Left lobe of liver (tissue), 2 donors: ENCODE measurements around the gene ACSM4. TPM values are rescaled to one million over a fixed set of nuclear protein-coding genes. Genes with fewer than 3 reads are reported as not detected.
"Not testable (repeated sequence)": the region's sequence is repeated elsewhere in the genome, so short reads cannot be mapped to it uniquely, and the experiment has no call there.

Experiments used
- ATAC-seq: fragments of 200-7000 bp; cut with Tn5 transposase; one replicate; pipeline ENCODE4 v1.9.1; 2020; ENCODE audit warnings: mild to moderate bottlenecking, moderate library complexity
- DNase-seq: peaks from one replicate; pipeline ENCODE4 v3.0.0-alpha.2; 2020; ENCODE audit warnings: low spot score
- total RNA-seq: library from RNA; stranded (reverse); gene quantifications from one replicate; pipeline ENCODE4 v1.2.1, GENCODE V29; 2021
- donor health status: DM: no; HTN: no; CAD: no; lungs with moderate emphysema.
- donor health status: DM: no; HTN: yes; CAD: no.

ACSM4 gene
- total RNA-seq, 1 donor from 2014 or later, result not detected

GRCh38 chr12:7337790-7338189 lies 33.9 kb downstream of the ACSM4 start:
- not testable (repeated sequence) for ATAC-seq, DNase-seq

DNA sequence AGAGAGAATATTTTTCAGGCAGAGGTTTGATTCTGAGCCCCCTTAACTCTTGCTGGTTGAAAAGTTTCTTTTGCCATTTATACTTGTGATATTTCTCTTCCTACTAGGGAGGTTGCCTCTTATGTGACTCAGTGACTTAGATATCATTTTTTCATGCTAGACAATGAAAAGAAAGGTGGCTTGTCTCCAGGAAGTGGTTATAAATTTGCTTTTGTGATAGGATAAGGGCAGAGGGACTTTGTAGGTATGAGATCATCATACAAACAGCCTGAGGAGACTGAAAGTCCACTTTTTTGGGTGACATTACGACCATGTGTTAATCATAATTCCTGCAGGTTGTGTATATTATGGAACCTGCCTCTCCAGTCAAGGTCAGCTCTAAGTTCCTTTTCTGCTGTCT lies 35.8 kb downstream of the ACSM4 start:
- ATAC-seq, result no peak
- no peak for DNase-seq

DNA sequence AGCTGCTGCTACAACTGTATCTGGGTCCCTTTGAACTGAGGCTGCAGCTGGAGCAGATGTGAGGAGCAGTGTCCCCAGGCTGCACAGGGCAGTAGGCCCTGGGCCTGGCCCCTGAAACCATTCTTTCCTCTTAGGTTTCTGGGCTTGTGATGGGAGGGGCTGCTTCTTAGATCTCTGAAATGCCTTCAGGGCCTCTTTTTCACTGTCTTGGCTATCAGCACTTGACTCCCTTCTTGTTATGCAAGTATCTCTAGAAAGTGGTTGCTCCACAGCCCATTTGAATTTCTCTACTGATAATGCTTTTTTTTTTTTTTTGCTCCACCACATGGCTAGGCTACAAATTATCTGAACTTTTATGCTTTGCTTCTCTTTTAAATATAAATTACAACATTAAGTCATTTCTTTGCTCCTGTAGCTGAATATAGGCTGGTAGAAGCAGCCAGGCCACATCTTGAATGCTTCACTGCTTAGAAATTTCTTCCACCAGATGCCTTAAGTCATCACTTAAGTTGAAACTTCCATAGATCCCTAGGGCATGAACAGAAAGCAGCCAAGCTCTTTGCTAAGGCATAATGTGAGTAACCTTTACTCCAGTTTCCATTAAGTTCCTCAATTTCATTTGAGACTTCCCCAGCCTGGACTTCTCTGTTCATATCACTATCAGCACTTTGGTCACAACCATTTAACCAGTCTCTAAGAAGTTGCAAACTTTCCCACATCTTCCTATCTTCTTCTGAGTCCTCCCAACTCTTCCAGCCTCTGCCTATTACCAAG lies 41.1 kb downstream of the ACSM4 start:
- DNase-seq, result no peak

DNA sequence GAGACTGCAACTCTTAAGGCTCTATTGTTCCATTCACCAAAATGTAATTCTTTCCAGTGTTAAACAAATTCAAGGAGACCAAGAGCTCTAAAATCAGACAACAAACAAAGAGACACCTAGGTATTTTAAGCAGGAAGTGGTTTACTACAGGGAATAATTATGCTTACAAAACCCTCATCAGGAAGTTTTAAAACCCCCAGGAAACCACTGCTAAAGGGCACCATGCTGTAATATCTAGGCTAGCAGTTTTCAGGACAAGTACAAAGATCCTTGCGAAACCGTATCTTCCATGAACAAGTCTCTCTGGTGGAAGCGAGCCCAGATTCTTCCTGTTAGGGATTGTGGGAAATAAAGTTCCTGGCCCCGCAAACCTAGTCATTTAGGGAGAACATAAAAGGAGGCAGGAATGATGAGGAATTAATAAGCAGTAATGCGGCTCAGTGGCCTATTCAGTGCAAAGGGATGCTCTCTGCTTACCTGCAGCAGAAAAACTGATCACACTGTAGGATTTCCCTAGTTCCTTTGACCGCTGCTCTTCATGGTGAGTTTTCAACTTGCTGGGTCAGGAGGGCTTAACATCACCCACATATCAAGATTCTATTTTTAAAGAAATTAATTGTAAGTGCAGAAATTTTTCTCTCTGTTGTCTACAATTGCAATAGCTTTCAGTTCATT lies 42.8 kb downstream of the ACSM4 start:
- ATAC-seq (no peak), DNase-seq (no peak)

More for the DNA sequence above, 41.1 kb downstream of the ACSM4 start:
- ATAC-seq, result no peak

GRCh38 chr12:7349418-7349817 lies 45.5 kb downstream of the ACSM4 start:
- ATAC-seq (no peak), DNase-seq (no peak)

DNA sequence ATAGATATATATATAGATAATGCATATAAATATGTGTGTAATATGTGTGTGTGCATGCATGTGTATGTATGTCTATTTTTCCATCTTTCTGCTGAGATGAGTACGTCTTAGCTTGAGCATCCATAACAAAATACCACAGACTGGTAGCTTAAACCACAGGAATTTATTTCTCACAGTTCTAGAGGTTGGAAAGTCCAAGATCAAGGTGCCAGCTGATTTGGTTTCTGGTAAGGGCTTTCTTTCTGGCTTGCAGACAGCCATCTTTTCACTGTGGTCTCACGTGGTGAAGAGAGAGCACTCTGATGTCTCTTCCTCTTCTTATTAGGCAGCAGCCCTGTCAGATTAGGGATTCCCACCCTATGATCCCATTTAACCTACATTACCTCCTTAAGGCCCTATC lies 47.3 kb downstream of the ACSM4 start:
- DNase-seq, result no peak
- no peak for ATAC-seq

- no peak for ATAC-seq
- DNase-seq, result no peak
Measured at GRCh38 chr12:7352661-7353060, 48.8 kb downstream of the ACSM4 start.

GRCh38 chr12:7354529-7354928 lies 50.7 kb downstream of the ACSM4 start:
- DNase-seq (no peak), ATAC-seq (no peak)

DNA sequence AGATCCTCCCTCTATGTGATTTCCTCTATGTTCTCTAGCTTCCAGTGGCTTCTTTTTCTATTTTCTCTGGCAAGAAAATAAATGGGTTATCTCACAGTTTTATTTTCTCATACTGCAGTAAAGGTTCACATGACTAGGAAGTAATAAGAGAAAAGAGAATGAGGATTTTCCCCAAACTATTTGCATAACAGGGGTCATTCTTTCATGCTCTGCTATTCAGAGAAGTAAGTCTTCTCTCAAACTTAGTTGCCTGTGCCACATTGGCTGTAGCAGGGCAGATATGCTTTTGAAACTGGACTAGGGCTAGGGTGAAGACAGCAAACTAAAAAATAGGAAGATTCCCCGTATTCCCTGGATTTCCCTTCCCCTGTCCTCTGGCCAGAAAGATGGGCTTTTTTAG lies 57.4 kb downstream of the ACSM4 start:
- DNase-seq, result no peak
- no peak for ATAC-seq

DNA sequence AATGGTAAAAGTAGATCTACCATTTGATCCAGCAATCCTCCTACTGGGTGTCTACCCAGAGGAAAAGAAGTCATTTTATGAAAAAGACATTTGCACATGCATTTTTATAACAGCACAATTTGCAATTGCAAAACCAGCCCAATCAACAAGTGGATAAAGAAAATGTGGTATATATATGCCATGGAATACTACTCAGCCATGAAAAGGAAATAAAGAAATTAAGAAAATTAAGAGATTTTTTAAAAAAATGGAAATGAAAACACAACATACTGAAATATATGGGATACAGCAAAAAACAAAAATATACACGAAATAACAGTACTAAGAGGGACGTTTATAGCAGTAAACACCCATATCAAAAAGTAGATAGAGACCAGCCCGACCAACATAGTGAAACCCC lies 58.9 kb downstream of the ACSM4 start:
- ATAC-seq (no peak), DNase-seq (no peak)

DNA sequence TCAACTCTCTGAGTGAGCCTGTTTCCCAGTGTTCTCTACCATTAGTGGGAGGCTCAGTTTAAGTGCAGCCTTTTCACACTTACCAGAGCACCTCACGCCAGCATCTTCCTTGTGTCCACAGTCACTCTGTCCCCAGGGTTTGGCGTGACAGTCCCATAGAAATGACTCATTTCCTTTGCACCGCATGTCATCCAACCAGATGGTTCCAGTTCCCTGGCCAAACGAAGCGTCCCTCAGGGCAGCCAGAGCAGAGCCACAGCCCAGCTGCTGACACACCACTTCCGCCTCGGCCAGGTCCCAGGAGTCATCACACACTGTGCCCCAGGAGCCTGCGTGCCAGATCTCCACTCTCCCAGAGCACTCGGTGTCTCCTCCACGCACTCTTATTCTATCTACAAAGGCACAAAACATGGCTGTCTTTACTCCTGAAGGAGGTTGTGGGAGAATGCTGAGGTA lies 65.4 kb downstream of the ACSM4 start:
- ATAC-seq (no peak), DNase-seq (no peak)

- ATAC-seq (no peak), DNase-seq (no peak)
Measured at GRCh38 chr12:7373226-7373625, 69.4 kb downstream of the ACSM4 start.

- DNase-seq (peak; percentile 77), ATAC-seq (peak; percentile 99)
Measured at GRCh38 chr12:7374423-7375144, 70.7 kb downstream of the ACSM4 start.

DNA sequence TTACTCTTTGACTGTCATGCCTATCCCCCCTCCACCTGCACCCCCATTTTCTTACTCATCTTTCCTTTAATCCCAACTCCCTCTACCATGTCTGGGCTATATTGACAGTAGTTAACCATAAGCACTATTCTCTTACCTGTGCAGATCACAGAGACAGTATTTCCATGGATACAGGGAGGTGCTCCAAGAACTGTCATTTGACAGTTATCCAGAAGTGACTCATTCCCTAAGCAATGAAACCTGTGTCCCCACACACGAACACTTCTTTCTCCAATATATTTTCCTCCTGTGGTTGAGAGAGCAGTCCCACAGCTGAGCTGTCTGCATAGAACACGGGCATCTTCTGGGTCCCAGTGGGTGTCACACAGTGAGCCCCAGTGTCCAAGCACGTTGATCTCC lies 71.3 kb downstream of the ACSM4 start:
- peak; percentile 17 for ATAC-seq

DNA sequence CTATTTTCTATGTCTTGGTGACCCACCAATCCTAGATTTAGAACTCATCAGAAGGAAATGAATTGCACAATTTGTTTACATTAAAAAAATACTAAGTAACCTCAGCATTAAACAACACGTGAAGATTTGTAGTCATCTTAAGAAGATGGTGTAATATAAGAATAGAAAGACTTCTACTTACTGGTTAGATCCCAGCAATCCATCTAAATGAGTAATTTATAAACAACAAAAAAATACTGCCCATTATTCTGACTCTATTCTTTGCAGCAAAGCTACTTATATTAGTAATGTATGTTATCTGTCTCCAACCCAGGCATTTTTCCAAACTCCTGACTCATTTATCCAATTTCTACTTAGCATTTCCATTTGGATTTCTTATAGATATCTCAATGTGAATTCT lies 72.3 kb downstream of the ACSM4 start:
- ATAC-seq (no peak), DNase-seq (no peak)

More for the DNA sequence above, 71.3 kb downstream of the ACSM4 start:
- DNase-seq, result no peak

Other genes with a start within 250 kb of the ACSM4 start
- 1,760 TPM for gene C1S, start 243.4 kb upstream of the ACSM4 start, total RNA-seq
- gene C1R, start 211.6 kb upstream of the ACSM4 start, total RNA-seq, result 1,748 TPM
- gene C1RL, start 194.9 kb upstream of the ACSM4 start, total RNA-seq, result 243 TPM
- 154 TPM for gene RBP5, start 175.2 kb upstream of the ACSM4 start, total RNA-seq
- 48.4 TPM for gene CLSTN3, start 173.7 kb upstream of the ACSM4 start, total RNA-seq
- gene PEX5, start 114.4 kb upstream of the ACSM4 start, total RNA-seq, result 49.9 TPM
- gene CD163L1, start 140.1 kb downstream of the ACSM4 start, total RNA-seq, result 0.78 TPM
- 52.2 TPM for gene CD163, start 199.7 kb downstream of the ACSM4 start, total RNA-seq